AG09319 (cell line): Measurements from ENCODE around the gene FAM20C.

Experiments used
- DNase-seq: peaks from one replicate; pipeline ENCODE4 v3.0.0-alpha.2; 2010; ENCODE audit warnings: low read depth; ENCODE audit errors: extremely low read depth
- TF ChIP-seq, protein P1 (sequence below): IDR thresholded peaks from 2 replicates; pipeline ENCODE4 v1.5.1; 2011; ENCODE audit warnings: low read depth, mild to moderate bottlenecking, inconsistent platforms, low read length, moderate library complexity

The FAM20C gene

DNA sequence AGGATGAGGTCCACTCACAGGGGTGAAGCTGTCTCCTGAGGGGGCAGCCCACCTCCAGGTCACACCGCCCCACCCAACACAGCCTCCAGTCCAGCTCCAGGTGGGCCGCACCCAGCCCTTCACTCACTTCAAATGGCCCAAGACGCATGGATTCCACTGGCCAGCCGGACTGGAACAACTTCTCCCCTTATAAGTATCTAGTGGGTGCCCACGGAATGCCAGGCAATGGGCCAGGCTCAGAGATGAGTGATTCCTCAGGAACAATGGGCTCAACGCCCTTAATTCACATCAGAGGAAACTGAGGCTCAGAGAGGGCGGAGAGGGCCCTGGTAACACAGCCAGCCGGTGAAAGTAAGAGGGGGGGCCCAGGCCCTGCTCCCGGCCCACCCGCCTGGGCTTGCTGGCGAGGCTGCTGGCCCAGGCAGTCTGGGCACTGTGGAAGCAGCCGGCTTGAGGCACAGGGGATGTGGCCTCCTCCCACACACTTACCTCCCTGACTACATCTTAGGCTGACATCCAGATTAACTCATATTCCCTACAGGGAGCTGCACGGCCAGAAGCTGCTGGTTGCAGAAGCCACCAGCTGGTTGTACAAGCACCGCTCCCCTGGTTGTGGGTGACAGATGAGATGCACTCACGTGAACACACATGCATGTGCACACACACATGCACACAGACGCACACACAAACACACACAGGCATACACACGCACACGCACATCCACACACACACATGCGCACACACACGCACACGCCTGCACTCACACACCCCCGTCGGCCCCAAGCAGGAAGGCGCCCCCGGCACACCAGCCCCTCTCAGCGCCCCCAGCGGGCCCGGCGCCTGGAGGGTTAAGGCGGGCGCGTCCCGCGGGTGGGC lies 1.0 kb upstream of the FAM20C start:
- peak; percentile 61 for DNase-seq
- TF ChIP-seq, protein P1, sequence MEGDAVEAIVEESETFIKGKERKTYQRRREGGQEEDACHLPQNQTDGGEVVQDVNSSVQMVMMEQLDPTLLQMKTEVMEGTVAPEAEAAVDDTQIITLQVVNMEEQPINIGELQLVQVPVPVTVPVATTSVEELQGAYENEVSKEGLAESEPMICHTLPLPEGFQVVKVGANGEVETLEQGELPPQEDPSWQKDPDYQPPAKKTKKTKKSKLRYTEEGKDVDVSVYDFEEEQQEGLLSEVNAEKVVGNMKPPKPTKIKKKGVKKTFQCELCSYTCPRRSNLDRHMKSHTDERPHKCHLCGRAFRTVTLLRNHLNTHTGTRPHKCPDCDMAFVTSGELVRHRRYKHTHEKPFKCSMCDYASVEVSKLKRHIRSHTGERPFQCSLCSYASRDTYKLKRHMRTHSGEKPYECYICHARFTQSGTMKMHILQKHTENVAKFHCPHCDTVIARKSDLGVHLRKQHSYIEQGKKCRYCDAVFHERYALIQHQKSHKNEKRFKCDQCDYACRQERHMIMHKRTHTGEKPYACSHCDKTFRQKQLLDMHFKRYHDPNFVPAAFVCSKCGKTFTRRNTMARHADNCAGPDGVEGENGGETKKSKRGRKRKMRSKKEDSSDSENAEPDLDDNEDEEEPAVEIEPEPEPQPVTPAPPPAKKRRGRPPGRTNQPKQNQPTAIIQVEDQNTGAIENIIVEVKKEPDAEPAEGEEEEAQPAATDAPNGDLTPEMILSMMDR, result no peak; the same call in 1 of the 2 replicates

DNA sequence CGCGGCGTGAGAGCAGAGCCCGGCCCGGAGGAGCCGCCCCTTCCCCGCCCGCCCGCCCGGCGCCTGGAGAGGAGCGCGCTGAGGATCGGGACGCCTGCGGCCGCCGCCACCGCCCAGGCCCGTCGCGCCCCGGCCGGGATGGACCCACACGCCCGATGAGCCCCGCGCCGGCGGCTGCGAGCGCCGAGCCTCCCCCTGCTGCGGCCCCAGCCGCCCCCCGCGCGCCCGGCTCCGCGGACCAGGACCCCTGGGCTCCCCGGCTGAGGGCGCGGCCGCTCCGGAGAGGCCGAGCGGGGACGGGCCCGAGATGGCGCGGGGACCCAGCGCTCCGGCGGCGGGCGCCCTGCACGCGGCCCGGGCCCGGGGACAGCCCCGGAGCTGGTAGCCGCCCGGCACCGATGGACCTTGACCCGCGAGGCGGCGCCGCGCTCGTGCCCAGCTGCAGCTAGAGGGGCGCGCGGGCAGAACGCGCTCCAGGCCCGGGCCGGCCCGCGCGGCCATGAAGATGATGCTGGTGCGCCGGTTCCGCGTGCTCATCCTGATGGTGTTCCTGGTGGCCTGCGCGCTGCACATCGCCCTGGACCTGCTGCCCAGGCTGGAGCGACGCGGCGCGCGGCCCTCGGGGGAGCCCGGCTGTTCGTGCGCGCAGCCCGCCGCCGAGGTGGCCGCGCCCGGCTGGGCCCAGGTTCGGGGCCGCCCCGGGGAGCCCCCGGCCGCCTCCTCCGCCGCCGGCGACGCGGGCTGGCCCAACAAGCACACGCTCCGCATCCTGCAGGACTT lies 520 bp downstream of the FAM20C start:
- DNase-seq, result no peak
- TF ChIP-seq, protein P1, result no peak

DNA sequence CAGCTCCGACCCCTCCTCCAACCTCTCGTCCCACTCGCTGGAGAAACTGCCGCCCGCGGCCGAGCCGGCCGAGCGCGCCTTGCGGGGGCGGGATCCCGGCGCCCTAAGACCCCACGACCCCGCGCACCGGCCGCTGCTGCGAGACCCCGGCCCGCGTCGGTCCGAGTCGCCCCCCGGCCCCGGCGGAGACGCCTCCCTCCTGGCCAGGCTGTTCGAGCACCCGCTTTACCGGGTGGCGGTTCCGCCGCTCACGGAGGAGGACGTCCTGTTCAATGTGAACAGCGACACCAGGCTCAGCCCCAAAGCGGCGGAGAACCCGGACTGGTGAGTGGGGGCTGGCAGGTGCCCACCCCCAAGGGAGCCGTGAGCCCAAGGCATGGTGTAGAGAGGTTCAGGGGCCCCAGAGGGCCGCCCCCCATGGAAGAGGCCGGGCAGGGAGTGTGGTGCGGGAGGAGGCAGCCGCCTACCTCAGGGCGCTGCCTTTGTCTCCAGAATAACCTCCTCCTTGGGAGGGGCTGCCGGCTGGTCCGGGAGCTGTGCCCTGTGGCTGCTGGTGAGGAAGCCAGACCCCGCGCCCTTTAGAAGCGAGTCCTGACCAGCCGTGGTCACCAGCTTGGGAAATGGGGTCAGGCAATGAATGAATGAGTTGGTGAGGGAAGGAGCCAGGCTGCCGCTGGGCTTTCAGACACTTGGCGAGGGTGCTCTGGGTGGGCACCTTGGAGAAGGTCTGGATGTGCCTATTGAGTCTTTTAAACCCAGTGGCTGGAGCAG lies 1.3 kb downstream of the FAM20C start:
- DNase-seq, result no peak
- TF ChIP-seq, protein P1, result no peak

DNA sequence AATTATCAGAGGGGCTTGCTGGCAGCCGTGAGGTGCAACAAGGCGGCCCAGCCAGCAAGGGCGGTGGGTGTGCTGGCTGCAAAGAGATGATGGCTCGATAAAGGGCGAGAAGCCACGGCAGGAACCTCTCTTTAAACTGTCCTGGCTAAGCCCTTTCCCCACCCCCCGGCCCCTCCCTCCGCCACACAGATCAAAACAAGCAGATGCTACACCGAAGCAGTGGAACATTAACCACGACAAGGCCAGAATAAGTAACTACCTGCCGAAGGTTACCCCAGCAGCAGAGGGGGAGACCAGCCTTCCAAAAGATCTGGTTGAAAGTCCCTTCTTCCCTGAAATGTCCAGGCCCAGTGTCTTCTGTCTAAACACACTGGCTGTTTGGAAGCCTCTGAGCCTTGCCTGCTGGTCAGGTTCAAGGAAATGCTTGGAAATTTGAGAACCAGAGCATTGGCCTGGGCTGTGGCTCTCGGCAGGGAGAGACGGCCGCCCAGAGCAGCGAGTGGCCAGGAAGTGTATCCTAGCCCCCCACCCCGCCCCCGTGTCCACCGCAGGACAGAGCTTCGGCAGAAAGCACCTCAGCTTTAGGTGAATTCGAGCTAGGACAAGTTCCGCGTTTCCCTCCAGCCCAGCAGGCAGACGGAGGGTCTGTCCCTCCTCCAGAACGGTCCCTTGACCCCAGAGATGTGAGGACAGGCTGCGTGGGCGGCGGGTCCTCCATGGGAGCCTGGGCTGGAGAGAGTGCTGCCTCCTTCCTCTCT lies 2.1 kb downstream of the FAM20C start:
- TF ChIP-seq, protein P1, result no peak
- peak; percentile 46 for DNase-seq

DNA sequence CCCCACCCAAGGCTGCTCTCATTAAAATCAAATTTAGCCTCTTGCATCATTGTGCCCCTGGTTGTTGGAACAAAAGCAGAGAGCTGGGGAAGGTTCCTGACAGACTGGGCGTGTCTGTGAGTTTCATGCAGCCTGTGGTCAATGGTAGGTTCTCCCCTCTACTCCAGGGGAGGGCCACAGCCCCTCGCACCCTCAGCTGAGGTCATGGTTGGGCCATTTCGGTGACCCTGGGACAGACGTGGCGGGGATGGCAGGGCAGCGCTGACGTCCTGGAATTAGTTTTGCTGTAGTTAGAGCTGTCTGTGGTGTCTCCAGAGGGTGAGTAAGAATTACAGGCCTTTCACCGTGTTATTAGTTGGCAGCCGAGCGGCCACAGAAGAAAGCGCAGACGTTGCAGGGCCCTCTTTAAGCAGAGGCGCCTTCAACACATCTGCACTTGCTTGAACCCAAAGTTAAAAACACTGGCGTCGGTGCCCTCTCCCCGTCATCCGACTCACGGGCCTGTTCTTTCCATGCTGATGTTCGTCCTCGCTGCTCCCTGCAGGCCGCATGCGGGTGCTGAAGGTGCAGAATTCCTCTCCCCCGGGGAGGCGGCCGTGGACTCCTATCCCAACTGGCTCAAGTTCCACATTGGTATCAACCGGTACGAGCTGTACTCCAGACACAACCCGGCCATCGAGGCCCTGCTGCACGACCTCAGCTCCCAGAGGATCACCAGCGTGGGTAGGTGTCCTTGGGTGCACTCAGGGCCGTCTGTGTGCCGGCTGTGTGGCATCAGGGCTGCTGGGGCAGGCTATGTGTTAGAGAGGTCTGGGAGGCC lies 2.8 kb downstream of the FAM20C start:
- TF ChIP-seq, protein P1, result no peak
- peak; percentile 14 for DNase-seq

DNA sequence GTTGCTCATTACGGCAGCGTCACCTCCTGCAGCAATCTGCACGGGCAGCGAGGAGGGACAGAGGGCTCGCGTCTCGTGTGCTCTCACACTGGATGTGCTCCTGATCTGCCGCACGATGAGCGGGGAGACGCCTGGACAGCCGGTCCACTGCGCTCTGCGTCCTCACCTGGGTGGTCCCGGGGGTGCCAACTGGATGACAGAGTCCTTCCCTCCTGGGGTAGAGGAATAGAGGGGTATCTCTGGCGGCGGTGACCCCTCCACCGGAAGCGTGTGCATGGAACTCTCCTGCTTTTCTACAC lies 3.4 kb downstream of the FAM20C start:
- no peak for DNase-seq
- TF ChIP-seq, protein P1, result no peak
